AG09319 (cell line): Measurements from ENCODE around the gene MSX1.
A peak's percentile ranks its signal among the peaks of the same experiment; 100 is the strongest.

Experiments
- DNase-seq: peaks from one replicate; pipeline ENCODE4 v3.0.0-alpha.2; 2010; ENCODE audit warnings: low read depth; ENCODE audit errors: extremely low read depth
- TF ChIP-seq, protein P1 (sequence below): IDR thresholded peaks from 2 replicates; pipeline ENCODE4 v1.5.1; 2011; ENCODE audit warnings: low read depth, mild to moderate bottlenecking, inconsistent platforms, low read length, moderate library complexity

Gene MSX1

DNA sequence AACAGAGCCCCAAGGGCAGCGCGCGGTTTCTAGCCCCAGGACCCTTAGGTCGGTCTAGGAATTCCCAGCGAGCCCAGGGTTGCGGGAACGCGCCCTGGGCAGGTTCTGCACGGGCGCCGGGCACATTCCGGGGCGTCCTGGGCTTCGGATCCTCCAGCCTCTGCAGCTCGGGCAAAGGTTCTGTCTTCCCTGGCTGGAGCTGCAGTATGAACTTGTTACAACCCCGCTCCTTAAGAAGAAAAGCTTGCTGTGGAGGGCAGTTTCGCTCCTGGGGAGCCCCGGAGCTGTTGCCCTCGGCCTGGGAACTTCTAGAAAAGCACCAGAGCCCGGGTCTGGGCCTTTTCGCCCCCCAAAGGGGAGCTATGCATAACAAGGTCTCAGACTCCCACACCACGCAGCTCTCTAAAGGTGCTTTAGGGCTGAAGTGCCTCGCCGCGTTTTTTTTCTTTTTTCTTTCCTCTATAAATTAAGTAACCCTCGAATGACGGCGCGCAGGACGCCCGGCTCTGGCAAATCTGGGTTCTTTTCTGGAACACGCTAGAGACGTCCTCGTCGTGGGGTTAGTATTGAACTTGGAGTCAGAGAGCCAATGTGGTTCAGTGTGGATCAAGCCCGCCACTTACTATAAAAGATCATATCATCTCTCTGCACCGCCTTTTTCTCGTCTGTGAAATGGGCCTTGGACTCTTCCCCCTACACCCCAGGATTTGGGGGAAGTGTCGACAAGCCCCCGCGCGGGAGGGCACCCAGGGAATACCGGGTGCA, 5.7 kb downstream of the MSX1 start:
- DNase-seq = no peak
- TF ChIP-seq, protein P1, sequence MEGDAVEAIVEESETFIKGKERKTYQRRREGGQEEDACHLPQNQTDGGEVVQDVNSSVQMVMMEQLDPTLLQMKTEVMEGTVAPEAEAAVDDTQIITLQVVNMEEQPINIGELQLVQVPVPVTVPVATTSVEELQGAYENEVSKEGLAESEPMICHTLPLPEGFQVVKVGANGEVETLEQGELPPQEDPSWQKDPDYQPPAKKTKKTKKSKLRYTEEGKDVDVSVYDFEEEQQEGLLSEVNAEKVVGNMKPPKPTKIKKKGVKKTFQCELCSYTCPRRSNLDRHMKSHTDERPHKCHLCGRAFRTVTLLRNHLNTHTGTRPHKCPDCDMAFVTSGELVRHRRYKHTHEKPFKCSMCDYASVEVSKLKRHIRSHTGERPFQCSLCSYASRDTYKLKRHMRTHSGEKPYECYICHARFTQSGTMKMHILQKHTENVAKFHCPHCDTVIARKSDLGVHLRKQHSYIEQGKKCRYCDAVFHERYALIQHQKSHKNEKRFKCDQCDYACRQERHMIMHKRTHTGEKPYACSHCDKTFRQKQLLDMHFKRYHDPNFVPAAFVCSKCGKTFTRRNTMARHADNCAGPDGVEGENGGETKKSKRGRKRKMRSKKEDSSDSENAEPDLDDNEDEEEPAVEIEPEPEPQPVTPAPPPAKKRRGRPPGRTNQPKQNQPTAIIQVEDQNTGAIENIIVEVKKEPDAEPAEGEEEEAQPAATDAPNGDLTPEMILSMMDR = no peak

DNA sequence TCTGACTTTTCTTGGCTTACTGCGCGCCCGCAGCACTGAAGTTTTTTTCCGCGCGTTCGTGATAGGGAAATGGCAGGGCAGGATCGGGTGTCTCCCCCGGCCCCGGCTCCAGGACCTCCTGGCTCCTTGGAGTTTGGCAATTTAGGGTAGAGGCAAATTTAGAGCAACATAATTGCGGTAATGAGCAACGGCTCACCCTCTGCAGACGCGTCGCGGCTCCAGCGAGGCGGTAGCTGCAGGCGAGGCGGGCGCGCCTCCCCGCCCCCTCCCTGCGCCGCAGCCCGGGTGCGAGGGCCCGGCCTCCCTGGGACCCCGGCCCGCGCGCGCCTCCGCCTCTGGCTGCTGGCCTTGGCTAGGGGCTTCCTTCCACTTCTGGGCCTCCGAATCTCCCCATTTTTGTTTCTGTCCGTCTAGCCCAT, 6.2 kb downstream of the MSX1 start:
- TF ChIP-seq, protein P1 = no peak
- no peak for DNase-seq

DNA sequence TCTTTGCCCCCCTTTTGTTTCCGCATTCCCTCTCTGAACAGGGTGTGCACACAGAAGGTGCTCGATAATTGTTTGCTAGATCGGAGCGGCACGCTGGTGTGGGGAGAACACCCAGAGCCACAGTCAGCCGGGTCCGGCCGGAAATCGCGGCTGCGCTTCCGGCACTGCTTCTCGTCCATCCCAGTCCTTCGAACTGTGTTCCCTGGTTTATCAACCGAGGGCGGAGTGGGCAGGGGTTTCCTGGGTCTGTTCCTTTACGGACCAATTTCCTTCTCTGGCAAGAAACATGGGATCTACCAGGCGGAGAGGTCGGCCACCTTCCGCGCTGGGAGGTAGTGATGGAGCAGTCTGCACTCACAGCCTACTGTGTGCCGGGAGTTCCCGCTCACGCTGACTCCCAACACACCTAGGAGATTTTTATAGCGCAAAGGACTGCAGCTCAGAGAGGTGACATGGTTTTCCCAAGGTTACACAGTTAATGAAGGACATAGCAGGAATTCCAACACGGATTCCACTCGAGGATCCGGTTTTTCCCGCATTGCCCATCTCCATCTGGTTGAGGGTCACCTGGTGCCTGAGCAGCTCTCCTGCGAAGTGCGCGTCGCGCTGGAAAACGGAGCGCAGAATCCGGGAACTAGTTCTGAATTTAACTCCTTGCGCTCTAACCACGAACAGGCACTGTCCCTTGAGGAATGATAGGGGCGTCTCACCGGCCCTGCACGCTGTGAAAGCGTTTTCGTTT, 6.8 kb downstream of the MSX1 start:
- TF ChIP-seq, protein P1 = no peak
- no peak for DNase-seq

DNA sequence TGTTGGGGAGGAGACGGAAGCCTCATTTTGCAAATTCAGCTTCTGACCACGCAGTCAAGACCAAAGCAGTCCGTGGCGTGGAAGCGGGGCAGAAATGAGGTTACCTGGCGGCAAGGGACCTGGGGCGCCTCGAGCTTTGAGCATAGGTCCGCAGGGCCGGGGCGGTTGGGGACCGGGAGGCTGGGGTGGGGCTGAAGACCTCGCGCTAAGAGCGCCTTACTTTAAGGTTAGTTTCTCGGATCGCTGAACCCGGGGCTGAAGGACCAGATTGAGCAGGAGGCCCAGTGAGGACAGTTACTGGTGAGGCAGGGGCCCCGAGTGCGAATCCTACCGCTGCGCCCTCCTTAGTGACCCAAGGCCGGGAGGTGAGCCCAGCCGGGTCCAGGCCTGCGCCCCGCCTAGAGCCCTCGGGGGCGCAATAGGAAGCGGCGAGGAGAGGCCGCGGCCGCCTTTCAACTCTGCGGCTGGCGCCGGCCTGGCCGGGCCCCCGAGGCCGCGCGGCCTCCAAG, 7.5 kb downstream of the MSX1 start:
- TF ChIP-seq, protein P1 = no peak
- no peak for DNase-seq

DNA sequence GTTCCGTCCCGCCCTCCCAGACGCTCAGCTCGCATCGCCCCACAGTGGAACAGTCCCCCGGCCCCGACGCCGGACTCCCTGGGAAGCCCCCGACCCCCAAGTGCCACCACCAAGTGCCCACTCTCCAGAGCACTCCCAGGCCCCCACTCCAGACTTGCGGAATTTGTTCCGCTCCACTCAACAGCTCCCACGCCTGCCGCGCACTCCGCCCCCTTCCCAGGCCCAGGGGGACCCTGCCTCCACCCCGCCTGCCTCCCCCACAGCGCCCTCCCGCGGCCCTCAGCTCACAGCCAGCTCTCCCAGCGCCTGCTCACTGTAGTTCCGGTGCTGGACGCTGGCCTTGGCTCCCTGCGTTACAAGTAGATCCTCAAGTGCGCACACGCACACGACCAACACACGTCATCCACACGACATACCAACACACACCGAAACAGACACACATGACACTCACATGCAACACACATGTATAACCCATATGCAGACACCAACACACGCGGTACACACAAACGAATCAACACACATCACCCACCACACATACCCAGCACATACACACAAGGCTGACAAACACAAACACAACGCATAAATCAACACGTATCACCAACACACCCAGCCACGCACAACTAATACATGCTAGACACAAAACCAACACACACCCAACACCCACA, 8.0 kb downstream of the MSX1 start:
- TF ChIP-seq, protein P1 = peak; percentile 55
- DNase-seq = peak; percentile 51

DNA sequence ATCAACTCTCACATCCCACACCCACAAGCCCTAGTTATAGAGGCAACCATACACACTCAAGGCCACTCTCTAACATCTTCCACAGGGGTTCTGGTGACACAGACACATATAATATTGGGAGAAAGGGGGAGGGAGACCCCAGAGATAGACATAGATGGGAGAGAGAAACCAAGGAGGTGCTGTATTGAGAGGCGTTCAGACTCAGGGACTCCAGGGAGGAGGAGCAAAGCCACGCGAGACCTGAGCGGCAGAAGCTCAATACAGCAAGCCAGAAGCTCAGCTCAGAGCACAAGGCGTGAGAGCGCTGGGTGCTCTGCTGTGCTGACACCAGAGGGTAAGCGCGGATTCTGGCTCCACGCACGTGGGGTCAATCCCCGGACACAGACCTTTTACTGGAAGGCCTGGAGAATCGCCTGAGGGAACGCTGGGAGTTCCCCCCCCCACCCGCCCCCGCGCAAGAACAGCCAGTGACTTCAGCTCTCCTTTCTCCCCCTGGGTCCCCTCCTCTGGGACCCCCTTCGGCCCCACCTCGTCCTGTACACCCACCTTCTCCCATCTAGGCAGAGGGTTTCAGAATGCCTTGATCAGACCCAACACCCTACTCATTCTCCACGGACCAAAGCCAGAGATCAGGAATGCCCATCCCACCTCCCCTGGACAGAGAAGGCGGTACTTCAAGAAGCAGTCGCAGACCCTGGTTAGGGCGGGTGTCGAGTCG, 8.7 kb downstream of the MSX1 start:
- TF ChIP-seq, protein P1 = no peak
- DNase-seq = no peak
